Uterus (tissue), 4 donors: ENCODE measurements around the gene EGF. TPM values are rescaled to one million over a fixed set of nuclear protein-coding genes. Genes with fewer than 3 reads are reported as not detected.
"Not testable (repeated sequence)": the region's sequence is repeated elsewhere in the genome, so short reads cannot be mapped to it uniquely, and the experiment has no call there.

Experiments
- DNase-seq, 2 donors: peaks; one replicate each; pipeline ENCODE4 v3.0.0-alpha.2; 2019 to 2020
- H3K27ac ChIP-seq, 2 donors: fragments of 200-600 bp; sonication (generic); 1 replicate in 1 of 2; 2 replicates in 1 of 2; pipeline ENCODE4 v1.5.1; 2016 to 2018
- H3K27me3 ChIP-seq, 2 donors: fragments of 200-600 bp; sonication (generic); one replicate each; pipeline ENCODE4 v1.5.1; 2018 to 2019; ENCODE audit warnings: control low read depth in 1 of 2
- H3K36me3 ChIP-seq, 2 donors: fragments of 200-600 bp; sonication (generic); one replicate each; pipeline ENCODE4 v1.5.1; 2019; ENCODE audit warnings: control low read depth in 1 of 2
- H3K4me1 ChIP-seq, 2 donors: fragments of 200-600 bp; sonication (generic); one replicate each; pipeline ENCODE4 v1.5.1; 2018 to 2019; ENCODE audit warnings: control low read depth in 1 of 2
- H3K4me3 ChIP-seq, 2 donors: fragments of 200-600 bp; sonication (generic); 1 replicate in 1 of 2; 2 replicates in 1 of 2; pipeline ENCODE4 v1.5.1; 2018 to 2019; ENCODE audit warnings: mild to moderate bottlenecking in 1 of 2
- H3K9me3 ChIP-seq, 2 donors: fragments of 200-600 bp; sonication (generic); one replicate each; pipeline ENCODE4 v1.5.1; 2019; ENCODE audit warnings: control low read depth in 1 of 2
- POLR2A ChIP-seq, 2 donors: fragments of 450-650 bp; IDR thresholded peaks; one replicate each; pipeline ENCODE4 v1.6.1; 2016; ENCODE audit warnings: antibody characterized with exemption in 2 of 2, mild to moderate bottlenecking in 1 of 2, moderate library complexity in 1 of 2
- intact Hi-C: fragments of 100-400 bp; cut with DNase I; formaldehyde crosslinking; loops from one replicate; pipeline ENCODE4 v1.15.1; 2023; ENCODE audit warnings: low total_unique reads
- total RNA-seq, 4 donors: library from RNA; depleted of rRNA in 3 of 4; stranded (reverse); fragments of >200 nt in 3 of 4; gene quantifications; one replicate each; pipeline versions ENCODE4 v1.1.0 to v1.2.4, GENCODE V29; 2014 to 2023
- TF ChIP-seq, protein P1 (sequence below), 4 experiments: fragments of 200-600 bp in 2 of 4; fragments of 450-650 bp in 2 of 4; sonication (generic) in 2 of 4; IDR thresholded peaks; one replicate each; pipeline ENCODE4 v1.5.1; 2016 to 2019; ENCODE audit warnings: antibody characterized with exemption in 4 of 4, mild to moderate bottlenecking in 2 of 4, moderate library complexity in 1 of 4
- donor health status: DM: yes; HTN: yes; CAD: no.

EGF gene
- total RNA-seq, 4 donors from 2014 or later = 1.0 to 3.5 (median 1.5) TPM

DNA sequence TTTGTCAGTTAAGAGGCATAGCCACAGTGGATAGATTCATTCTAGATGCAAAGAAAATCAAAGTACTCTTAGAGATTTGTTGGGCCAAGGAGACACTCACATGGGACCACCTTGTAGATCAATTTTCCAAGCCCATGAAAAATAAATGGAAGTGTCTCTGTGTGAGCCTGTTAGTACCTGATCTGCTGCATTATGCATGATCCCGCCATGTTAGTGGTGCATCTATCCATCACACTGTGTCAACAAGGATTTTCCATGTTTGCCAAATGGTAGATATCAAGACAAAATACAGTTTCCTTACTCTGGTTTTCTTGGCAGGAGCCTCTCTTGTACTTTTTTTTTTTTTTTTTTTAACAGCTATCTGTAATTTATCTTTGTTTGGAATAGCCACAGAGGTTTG lies 112.4 kb downstream of the EGF start:
- no peak overlapping the region for H3K4me3 ChIP-seq
- intact Hi-C loops = no loop called here
- no peak overlapping the region for H3K27ac ChIP-seq
- no peaks in the 10 kb centered on the region for H3K36me3 ChIP-seq
- TF ChIP-seq, protein P1, sequence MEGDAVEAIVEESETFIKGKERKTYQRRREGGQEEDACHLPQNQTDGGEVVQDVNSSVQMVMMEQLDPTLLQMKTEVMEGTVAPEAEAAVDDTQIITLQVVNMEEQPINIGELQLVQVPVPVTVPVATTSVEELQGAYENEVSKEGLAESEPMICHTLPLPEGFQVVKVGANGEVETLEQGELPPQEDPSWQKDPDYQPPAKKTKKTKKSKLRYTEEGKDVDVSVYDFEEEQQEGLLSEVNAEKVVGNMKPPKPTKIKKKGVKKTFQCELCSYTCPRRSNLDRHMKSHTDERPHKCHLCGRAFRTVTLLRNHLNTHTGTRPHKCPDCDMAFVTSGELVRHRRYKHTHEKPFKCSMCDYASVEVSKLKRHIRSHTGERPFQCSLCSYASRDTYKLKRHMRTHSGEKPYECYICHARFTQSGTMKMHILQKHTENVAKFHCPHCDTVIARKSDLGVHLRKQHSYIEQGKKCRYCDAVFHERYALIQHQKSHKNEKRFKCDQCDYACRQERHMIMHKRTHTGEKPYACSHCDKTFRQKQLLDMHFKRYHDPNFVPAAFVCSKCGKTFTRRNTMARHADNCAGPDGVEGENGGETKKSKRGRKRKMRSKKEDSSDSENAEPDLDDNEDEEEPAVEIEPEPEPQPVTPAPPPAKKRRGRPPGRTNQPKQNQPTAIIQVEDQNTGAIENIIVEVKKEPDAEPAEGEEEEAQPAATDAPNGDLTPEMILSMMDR (IDR thresholded peaks at IDR 0.05) = no peak
- TF ChIP-seq POLR2A (IDR thresholded peaks at IDR 0.05) = no peak
- no peaks in the 10 kb centered on the region for H3K9me3 ChIP-seq
- H3K27me3 ChIP-seq = no peaks in the 10 kb centered on the region
- no peaks in the 10 kb centered on the region for H3K4me1 ChIP-seq
- DNase-seq = no peak

DNA sequence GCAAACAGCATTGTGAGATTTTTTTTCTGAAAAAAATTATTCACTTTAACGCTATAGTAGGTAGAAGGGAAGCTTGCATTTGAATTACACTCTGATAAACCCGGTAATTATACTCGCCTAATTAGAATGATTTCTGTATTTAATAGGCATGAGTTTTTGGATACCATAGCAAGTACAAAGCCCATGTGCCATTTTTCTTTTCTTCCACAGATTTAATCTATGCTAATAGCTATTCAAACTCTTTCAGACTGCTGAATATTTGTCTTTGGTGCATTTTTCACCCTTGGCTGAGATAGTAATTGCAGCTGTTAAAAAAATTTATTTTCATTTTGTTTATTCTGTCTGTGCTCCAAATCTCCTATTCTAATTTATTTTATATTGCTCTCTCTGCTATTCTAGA lies 113.0 kb downstream of the EGF start:
- Histone ChIP-seq H3K4me1 (no peaks in the 10 kb centered on the region), H3K4me3 (no peak overlapping the region), H3K36me3 (no peaks in the 10 kb centered on the region), H3K9me3 (no peaks in the 10 kb centered on the region), H3K27ac (no peak overlapping the region), H3K27me3 (no peaks in the 10 kb centered on the region)
- intact Hi-C loops = no loop called here
- TF ChIP-seq, protein P1 (IDR thresholded peaks at IDR 0.05) = no peak
- TF ChIP-seq POLR2A (IDR thresholded peaks at IDR 0.05) = no peak
- no peak for DNase-seq

DNA sequence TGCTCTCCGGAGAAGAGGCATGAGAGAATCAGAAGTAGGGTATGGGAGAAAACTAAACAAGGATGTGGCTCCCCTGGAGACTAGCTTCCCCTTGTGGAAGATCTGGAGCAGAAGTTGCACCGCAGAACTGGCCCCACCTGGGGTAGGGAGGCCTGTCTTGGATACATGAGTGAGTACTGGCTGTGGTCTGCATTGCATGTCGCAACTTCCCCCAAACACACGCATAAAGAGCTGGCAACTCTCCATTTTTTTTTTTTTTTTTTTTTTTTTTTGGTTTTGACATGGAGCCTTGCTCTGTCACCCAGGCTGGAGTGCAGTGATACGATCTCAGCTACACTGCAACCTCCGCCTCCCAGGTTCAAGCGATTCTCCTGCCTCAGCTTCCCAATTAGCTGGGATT lies 119.9 kb downstream of the EGF start:
- intact Hi-C loops = no loop called here
- H3K4me3 ChIP-seq = no peak overlapping the region
- TF ChIP-seq, protein P1 (IDR thresholded peaks at IDR 0.05) = no peak
- no peak for TF ChIP-seq POLR2A (IDR thresholded peaks at IDR 0.05)
- no peaks in the 10 kb centered on the region for H3K27me3 ChIP-seq
- no peak overlapping the region for H3K27ac ChIP-seq
- H3K36me3 ChIP-seq = no peaks in the 10 kb centered on the region
- no peak for DNase-seq
- H3K4me1 ChIP-seq = no peaks in the 10 kb centered on the region
- H3K9me3 ChIP-seq = no peaks in the 10 kb centered on the region

DNA sequence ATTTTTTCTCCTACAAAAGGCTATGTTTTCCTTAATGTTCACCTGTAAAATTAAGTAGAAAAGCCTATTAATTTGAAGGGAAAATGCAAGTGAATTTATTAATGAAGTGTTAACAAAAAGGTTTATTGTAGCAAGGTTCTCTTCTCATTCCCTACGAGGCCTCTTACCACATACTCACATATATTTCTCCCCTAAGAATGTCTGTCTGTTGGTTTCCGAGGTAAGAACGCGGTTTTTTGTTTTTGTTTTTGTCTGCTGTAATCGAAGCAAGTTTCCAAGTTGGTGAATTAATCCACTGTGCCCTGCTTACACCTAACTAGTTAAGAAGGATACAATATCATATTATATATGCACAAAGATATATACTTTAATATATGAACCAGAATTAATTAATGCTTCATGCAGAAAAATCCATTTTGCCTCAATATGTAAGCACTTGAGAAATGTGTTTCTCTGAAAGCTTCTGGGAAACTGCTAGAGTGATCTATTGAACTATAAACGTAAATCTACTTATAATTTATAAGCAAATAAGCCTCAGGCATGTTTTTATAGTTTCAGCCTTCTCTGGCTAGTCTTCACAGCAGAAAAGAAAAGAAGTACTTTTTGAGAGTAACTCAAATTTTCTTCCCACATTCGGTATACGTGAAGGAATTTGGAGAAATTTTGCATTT lies 120.8 kb downstream of the EGF start:
- no peaks in the 10 kb centered on the region for H3K9me3 ChIP-seq
- no peaks in the 10 kb centered on the region for H3K4me1 ChIP-seq
- DNase-seq = no peak
- H3K4me3 ChIP-seq = no peak overlapping the region
- H3K27me3 ChIP-seq = no peaks in the 10 kb centered on the region
- H3K27ac ChIP-seq = no peak overlapping the region
- no peaks in the 10 kb centered on the region for H3K36me3 ChIP-seq
- no peak for TF ChIP-seq POLR2A (IDR thresholded peaks at IDR 0.05)
- TF ChIP-seq, protein P1 (IDR thresholded peaks at IDR 0.05) = no peak
- intact Hi-C loops = no loop called here

DNA sequence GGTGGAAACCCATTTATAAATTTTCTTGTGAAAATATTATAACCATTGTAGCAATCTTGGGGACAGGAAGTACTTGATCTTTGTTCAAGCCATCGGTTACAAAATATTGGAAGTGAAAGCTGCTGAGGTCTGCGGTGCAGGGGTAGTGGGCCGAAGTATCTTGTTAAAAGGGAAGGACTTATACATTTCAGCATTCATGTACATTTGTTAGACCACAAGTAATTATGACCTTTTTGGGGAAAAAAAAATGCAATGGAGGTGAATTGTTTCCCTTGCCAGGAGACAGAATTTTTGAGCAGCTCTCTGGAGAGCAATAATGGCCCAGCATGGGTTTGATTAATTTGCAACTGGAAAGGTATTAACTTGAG lies 121.3 kb downstream of the EGF start:
- TF ChIP-seq POLR2A (IDR thresholded peaks at IDR 0.05) = no peak
- TF ChIP-seq, protein P1 (IDR thresholded peaks at IDR 0.05) = no peak
- H3K36me3 ChIP-seq = no peaks in the 10 kb centered on the region
- H3K27ac ChIP-seq = no peak overlapping the region
- no peak for DNase-seq
- H3K9me3 ChIP-seq = no peaks in the 10 kb centered on the region
- no peaks in the 10 kb centered on the region for H3K27me3 ChIP-seq
- H3K4me3 ChIP-seq = no peak overlapping the region
- intact Hi-C loops = no loop called here
- H3K4me1 ChIP-seq = no peaks in the 10 kb centered on the region

DNA sequence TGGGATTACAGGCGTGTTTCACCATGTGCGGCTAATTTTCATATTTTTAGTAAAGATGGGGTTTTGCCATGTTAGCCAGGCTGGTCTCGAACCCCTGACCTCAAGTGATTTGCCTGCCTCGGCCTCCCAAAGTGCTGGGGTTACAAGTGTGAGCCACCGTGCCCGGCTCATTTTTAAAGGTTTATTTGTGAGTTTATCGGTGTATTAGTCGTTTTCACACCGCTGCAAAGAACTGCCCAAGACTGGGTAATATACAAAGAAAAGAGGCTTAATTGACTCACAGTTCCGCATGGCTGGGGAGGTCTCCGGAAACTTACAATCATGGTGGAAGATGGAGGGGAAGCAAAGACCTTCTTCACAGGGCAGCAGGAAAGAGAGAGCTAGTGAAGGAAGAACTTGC lies 126.5 kb downstream of the EGF start:
- intact Hi-C loops, DNase-seq, H3K36me3 ChIP-seq, H3K4me3 ChIP-seq, H3K4me1 ChIP-seq, H3K9me3 ChIP-seq, H3K27ac ChIP-seq, H3K27me3 ChIP-seq: not testable (repeated sequence)
